ENCODE data around the gene COL16A1.

The COL16A1 gene

DNA sequence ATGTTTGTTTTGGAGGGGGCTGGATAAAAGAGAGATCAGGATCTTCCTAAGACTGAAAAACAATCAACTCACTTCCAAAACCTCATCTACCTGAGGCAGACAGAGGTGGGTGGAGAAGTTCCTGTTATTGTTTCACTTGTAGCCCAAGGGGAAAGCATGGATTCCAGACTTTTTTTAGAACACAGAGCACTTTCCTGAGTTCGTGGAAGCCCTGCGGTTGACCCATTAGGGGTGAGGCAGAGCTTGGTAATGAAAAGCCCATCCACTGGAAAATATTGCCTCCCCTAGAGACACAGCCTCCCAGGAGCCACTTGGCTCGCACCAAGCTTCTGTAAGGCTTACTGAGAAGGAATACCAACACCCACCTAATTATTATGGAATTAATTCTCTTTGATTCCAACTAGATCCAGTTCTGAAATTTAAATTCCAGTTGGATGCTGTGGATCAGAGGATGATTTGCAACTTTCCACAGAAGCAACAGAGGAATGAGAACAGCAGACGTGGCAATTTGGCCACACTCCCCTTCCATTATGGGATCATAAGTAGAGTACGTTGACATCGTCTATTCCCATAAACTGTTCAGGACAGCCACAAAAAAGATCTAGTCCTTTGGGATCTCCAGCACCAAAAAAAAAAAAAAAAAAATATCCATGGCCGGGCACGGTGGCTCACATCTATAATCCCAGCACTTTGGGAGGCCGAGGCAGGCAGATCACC is 55.0 kb downstream of the COL16A1 start:
- peaks cover 27% of the 10 kb centered on the region for H3K27me3 Mint-ChIP-seq (ENCODE audit: low read depth, poor library complexity)
- H3K36me3 Mint-ChIP-seq (ENCODE audit: low read depth), result no peaks in the 10 kb centered on the region
- no peak overlapping the region for H3K4me3 Mint-ChIP-seq
- peaks cover 28% of the 10 kb centered on the region for H3K4me1 Mint-ChIP-seq
- H3K9me3 Mint-ChIP-seq, result no peaks in the 10 kb centered on the region
- DNase-seq, result no peak
- H3K27ac Mint-ChIP-seq, result no peak overlapping the region
- no peak for TF ChIP-seq CTCF (IDR thresholded peaks at IDR 0.05)

DNA sequence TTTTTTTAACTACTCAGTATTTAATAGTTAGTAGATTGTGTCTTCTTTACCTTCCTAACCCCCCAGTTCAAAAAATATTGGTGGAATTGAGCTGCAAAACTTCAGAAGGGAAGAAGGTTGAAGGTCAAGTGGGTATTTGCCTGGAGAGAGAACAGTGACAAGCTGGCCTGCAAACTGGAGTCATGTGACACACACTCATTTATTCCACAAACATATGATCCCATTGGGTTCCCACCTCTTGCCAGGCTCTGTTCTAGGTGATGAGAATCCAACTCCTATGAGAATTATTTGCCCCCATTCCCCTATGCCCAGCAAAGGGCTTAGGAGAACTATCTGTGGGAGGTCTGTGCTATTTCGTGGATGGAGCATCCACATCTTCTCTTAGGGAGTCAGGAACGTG is 55.6 kb downstream of the COL16A1 start:
- Mint-ChIP-seq H3K27me3 (ENCODE audit: low read depth, poor library complexity) (peaks cover 24% of the 10 kb centered on the region), H3K4me3 (no peak overlapping the region), H3K4me1 (peaks cover 34% of the 10 kb centered on the region), H3K27ac (no peak overlapping the region), H3K9me3 (no peaks in the 10 kb centered on the region), H3K36me3 (ENCODE audit: low read depth) (no peaks in the 10 kb centered on the region)
- no peak for DNase-seq
- no peak for TF ChIP-seq CTCF (IDR thresholded peaks at IDR 0.05)

DNA sequence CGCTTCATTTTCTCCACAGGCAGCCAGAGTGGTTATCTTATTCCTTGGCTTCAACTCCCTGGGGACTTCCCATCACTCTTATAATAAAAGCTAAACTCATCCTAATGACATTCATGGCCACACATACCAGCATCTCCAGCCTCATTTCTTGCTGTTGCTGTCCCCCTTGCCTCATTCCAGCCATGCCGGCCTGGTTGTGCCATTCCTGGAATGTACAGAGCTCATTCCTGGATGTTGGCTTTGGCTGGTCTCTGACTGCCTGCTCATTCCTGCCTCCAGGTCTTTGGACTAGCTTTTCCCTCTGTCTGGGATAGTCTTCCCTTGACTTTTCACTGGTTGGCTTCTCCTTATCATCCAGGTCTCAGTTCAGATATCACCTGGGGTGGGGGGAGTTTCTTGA is 56.7 kb downstream of the COL16A1 start:
- Mint-ChIP-seq H3K27ac (no peak overlapping the region), H3K4me1 (peaks cover 34% of the 10 kb centered on the region), H3K36me3 (ENCODE audit: low read depth) (no peaks in the 10 kb centered on the region), H3K9me3 (no peaks in the 10 kb centered on the region), H3K4me3 (peak overlapping the region; percentile 94), H3K27me3 (ENCODE audit: low read depth, poor library complexity) (peaks cover 24% of the 10 kb centered on the region)
- no peak for DNase-seq
- TF ChIP-seq CTCF (IDR thresholded peaks at IDR 0.05), result no peak

DNA sequence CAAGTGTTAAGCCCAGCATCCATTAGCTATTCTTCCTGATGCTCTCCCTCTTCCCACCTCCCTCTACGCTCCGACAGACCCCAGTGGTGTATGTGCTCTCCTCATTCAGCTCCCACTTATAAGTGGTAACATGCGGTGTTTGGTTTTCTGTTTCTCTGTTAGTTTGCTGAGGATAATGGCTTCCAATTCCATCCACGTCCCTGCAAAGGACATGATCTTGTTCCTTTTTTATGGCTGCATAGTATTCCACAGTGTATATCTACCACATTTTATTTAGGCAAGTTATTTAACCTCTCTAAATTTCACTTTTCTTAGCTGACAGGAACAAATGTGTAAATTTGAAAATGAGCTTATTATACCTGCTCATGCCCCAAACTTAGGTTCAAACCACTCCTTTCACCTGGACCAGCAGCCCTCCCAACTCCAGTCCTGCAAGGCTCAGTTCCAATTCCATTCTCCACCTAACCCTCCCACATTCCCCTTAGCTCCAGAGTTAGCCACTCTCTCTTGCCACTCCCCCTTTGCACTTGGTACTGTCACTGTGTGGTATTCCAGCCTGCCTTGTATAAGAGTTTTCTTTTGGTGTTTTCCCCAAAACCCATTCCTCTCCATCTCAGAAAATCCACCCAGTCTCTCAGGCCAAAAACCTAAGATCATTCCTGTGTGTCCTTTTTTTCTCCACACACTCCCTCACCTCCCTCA is 57.4 kb downstream of the COL16A1 start:
- no peaks in the 10 kb centered on the region for H3K9me3 Mint-ChIP-seq
- H3K27me3 Mint-ChIP-seq (ENCODE audit: low read depth, poor library complexity), result peaks cover 24% of the 10 kb centered on the region
- DNase-seq, result no peak
- peak overlapping the region; percentile 94 for H3K4me3 Mint-ChIP-seq
- H3K27ac Mint-ChIP-seq, result no peak overlapping the region
- no peak for TF ChIP-seq CTCF (IDR thresholded peaks at IDR 0.05)
- no peaks in the 10 kb centered on the region for H3K36me3 Mint-ChIP-seq (ENCODE audit: low read depth)
- H3K4me1 Mint-ChIP-seq, result peaks cover 34% of the 10 kb centered on the region

DNA sequence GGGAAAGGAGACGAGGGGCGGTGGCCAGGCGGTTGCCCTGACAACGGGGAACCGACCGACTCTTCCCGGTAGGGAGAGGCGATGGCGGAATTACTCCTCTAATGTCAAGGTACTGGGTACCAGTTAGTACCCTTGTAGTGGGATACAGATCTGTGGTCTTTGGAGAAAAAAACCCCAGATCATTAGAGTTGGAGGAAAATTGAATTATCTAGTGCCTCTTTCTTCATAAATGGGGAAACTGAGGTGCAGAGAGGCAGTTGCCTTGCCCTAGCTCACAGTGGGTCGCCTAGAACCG is 58.6 kb downstream of the COL16A1 start:
- H3K36me3 Mint-ChIP-seq (ENCODE audit: low read depth), result no peaks in the 10 kb centered on the region
- TF ChIP-seq CTCF (IDR thresholded peaks at IDR 0.05), result no peak
- H3K27ac Mint-ChIP-seq, result peak overlapping the region; percentile 100
- peaks cover 14% of the 10 kb centered on the region for H3K27me3 Mint-ChIP-seq (ENCODE audit: low read depth, poor library complexity)
- H3K4me3 Mint-ChIP-seq, result peak overlapping the region; percentile 94
- H3K9me3 Mint-ChIP-seq, result no peaks in the 10 kb centered on the region
- peaks cover 34% of the 10 kb centered on the region for H3K4me1 Mint-ChIP-seq
- DNase-seq, result peak; percentile 84
